Spleen (tissue), 11 donors: ENCODE data around the gene FADS2. TPM values are rescaled to one million over a fixed set of nuclear protein-coding genes. Genes with fewer than 3 reads are reported as not detected.

Experiments used
- DNase-seq: peaks from one replicate; pipeline ENCODE4 v3.0.0-alpha.2; 2020
- H3K27ac ChIP-seq, 8 donors: fragments of 200-600 bp; sonication (generic) in 7 of 8; 1 replicate in 4 of 8; 2 replicates in 4 of 8; pipeline versions ENCODE4 v1.5.0 to v1.8.0; 2016 to 2021; ENCODE audit warnings: inconsistent platforms in 4 of 8, mild to moderate bottlenecking in 4 of 8, moderate library complexity in 1 of 8
- H3K27me3 ChIP-seq, 7 donors: fragments of 200-600 bp; sonication (generic) in 6 of 7; replicated peaks in 1 of 7; 1 replicate in 4 of 7; 2 replicates in 3 of 7; pipeline versions ENCODE4 v1.5.0 to v1.8.0; 2016 to 2021; ENCODE audit warnings: inconsistent platforms in 3 of 7, mild to moderate bottlenecking in 1 of 7
- H3K36me3 ChIP-seq, 6 donors: fragments of 200-600 bp; sonication (generic) in 5 of 6; 1 replicate in 4 of 6; 2 replicates in 2 of 6; pipeline versions ENCODE4 v1.5.0 to v1.8.0; 2016 to 2021; ENCODE audit warnings: inconsistent platforms in 2 of 6
- H3K4me1 ChIP-seq, 6 donors: fragments of 200-600 bp; sonication (generic) in 5 of 6; 1 replicate in 3 of 6; 2 replicates in 3 of 6; pipeline versions ENCODE4 v1.5.0 to v1.8.0; 2016 to 2021; ENCODE audit warnings: inconsistent platforms in 3 of 6
- H3K4me3 ChIP-seq, 8 donors: fragments of 200-600 bp; sonication (generic) in 7 of 8; 1 replicate in 4 of 8; 2 replicates in 4 of 8; pipeline versions ENCODE4 v1.5.0 to v1.8.0; 2016 to 2021; ENCODE audit warnings: inconsistent platforms in 4 of 8, mild to moderate bottlenecking in 4 of 8, moderate library complexity in 2 of 8
- H3K9me3 ChIP-seq, 8 donors: fragments of 200-600 bp; sonication (generic) in 7 of 8; 1 replicate in 4 of 8; 2 replicates in 4 of 8; pipeline versions ENCODE4 v1.5.0 to v1.8.0; 2016 to 2021; ENCODE audit warnings: inconsistent platforms in 4 of 8
- POLR2A ChIP-seq, 3 donors: fragments of 450-650 bp; IDR thresholded peaks; one replicate each; pipeline ENCODE4 v1.5.1; 2017; ENCODE audit warnings: antibody characterized with exemption in 3 of 3, mild to moderate bottlenecking in 1 of 3
- POLR2AphosphoS5 ChIP-seq, 3 donors: sonication (generic); formaldehyde crosslinking; IDR thresholded peaks; one replicate each; pipeline ENCODE4 v1.5.1; 2017; ENCODE audit warnings: antibody characterized with exemption in 3 of 3
- WGBS, 5 donors: extraction: QIAGEN DNeasy Blood & Tissue Kit in 3 of 5; methylation state at CpG; one replicate each; pipeline versions ENCODE4 v1.1.5 to v1.1.7; 2013 to 2018; 5-methylcytosine and 5-hydroxymethylcytosine counted together
- intact Hi-C: fragments of 100-400 bp; cut with DNase I; formaldehyde crosslinking; loops from one replicate; pipeline ENCODE4 v1.15.0; 2023; ENCODE audit warnings: low total_unique reads
- polyA plus RNA-seq, 3 donors: library from polyadenylated mRNA; stranded (reverse); fragments of 200-250 nt; gene quantifications; one replicate each; pipeline ENCODE4 v1.2.1, GENCODE V29; 2013
- total RNA-seq, 7 donors: library from RNA; depleted of rRNA in 3 of 7; stranded (reverse); fragments of >200 nt in 3 of 7; fragmentation: NEBNext Ultra II Directional in 4 of 7; extraction: Animal tissue kit (Norgen Biotek cat#: 25700) in 4 of 7; gene quantifications; one replicate each; pipeline versions ENCODE4 v1.1.0 to v1.2.1, GENCODE V29; 2016 to 2021
- TF ChIP-seq, protein P1 (sequence below), 11 experiments: fragments of 200-600 bp in 7 of 11; fragments of 450-650 bp in 4 of 11; sonication (generic) in 4 of 11; IDR thresholded peaks in 8 of 11; conservative IDR thresholded peaks in 3 of 11; 1 replicate in 7 of 11; 2 replicates in 4 of 11; pipeline versions ENCODE4 v1.4.0 to v1.8.0; 2016 to 2021; ENCODE audit warnings: antibody characterized with exemption in 11 of 11, inconsistent platforms in 4 of 11, mild to moderate bottlenecking in 1 of 11
- donor health status: healthy with polysubstance abuse.
- donor health status: DM: no; HTN: no; CAD: no; lungs with moderate emphysema.
- donor health status: DM: no; HTN: no; CAD: no.
- donor health status: Bipolar disorder and iron deficiency.
- donor health status: healthy.
- donor health status: DM: no; HTN: no; CAD: no.
- donor health status: DM: yes; HTN: yes; CAD: no.

The FADS2 gene
- total and polyA plus RNA-seq, 10 donors = 2.8 to 20.6 (median 12.9) TPM

- Histone ChIP-seq H3K4me3 (no peak overlapping the region), H3K27ac (no peak overlapping the region), H3K4me1 (peaks cover 14 to 49% (median 35%) of the 10 kb centered on the region in 6 donors), H3K9me3 (no peaks in the 10 kb centered on the region), H3K27me3 (peaks cover 0 to 8% (median 0%) of the 10 kb centered on the region in 7 donors), H3K36me3 (no peaks in the 10 kb centered on the region)
- WGBS, 5 donors = 89 to 94% (median 94%) methylated on average over 6 to 13 of the region's 13 CpGs
- no peak for DNase-seq
- intact Hi-C loops = no loop called here
- TF ChIP-seq POLR2A (IDR thresholded peaks at IDR 0.05) (no peak), POLR2AphosphoS5 (IDR thresholded peaks at IDR 0.05) (no peak)
- TF ChIP-seq, protein P1, sequence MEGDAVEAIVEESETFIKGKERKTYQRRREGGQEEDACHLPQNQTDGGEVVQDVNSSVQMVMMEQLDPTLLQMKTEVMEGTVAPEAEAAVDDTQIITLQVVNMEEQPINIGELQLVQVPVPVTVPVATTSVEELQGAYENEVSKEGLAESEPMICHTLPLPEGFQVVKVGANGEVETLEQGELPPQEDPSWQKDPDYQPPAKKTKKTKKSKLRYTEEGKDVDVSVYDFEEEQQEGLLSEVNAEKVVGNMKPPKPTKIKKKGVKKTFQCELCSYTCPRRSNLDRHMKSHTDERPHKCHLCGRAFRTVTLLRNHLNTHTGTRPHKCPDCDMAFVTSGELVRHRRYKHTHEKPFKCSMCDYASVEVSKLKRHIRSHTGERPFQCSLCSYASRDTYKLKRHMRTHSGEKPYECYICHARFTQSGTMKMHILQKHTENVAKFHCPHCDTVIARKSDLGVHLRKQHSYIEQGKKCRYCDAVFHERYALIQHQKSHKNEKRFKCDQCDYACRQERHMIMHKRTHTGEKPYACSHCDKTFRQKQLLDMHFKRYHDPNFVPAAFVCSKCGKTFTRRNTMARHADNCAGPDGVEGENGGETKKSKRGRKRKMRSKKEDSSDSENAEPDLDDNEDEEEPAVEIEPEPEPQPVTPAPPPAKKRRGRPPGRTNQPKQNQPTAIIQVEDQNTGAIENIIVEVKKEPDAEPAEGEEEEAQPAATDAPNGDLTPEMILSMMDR (IDR thresholded peaks at IDR 0.05 in 8 of 11, conservative IDR thresholded peaks at IDR 0.05 in 3 of 11) = no peak
Observed at GRCh38 chr11:61885784-61886580, 57.9 kb downstream of the FADS2 start.

DNA sequence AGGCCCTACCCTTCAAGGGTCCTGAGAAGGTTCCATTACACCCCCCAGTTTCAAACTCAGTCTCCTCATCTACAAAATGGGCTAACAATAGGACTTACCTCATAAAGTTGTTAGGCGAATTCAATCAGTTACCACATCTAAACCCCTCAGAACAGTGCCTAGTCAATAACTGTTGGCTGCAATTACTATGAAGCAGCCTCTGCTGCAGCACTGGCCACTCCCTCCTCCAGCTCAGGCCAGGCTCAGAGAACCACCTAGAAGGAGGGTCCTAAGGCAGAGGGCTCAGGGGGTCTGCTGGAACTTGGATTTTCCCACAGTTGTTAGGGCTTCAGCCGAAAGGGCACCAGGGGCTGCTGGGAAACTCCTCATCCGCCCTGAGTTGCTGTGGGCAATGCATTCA, 58.5 kb downstream of the FADS2 start:
- no peak for TF ChIP-seq POLR2A (IDR thresholded peaks at IDR 0.05)
- no peak for TF ChIP-seq POLR2AphosphoS5 (IDR thresholded peaks at IDR 0.05)
- TF ChIP-seq, protein P1 (IDR thresholded peaks at IDR 0.05 in 8 of 11, conservative IDR thresholded peaks at IDR 0.05 in 3 of 11) = no peak
- Histone ChIP-seq H3K36me3 (no peaks in the 10 kb centered on the region), H3K4me1 (peaks cover 14 to 45% (median 29%) of the 10 kb centered on the region in 6 donors), H3K9me3 (no peaks in the 10 kb centered on the region), H3K27me3 (peaks cover 0 to 10% (median 0%) of the 10 kb centered on the region in 7 donors), H3K27ac (no peak overlapping the region), H3K4me3 (no peak overlapping the region)
- DNase-seq = no peak
- intact Hi-C loops = no loop called here
- 92 to 100% (median 97%) methylated on average over 1 to 3 of the region's 3 CpGs for WGBS, 5 donors

DNA sequence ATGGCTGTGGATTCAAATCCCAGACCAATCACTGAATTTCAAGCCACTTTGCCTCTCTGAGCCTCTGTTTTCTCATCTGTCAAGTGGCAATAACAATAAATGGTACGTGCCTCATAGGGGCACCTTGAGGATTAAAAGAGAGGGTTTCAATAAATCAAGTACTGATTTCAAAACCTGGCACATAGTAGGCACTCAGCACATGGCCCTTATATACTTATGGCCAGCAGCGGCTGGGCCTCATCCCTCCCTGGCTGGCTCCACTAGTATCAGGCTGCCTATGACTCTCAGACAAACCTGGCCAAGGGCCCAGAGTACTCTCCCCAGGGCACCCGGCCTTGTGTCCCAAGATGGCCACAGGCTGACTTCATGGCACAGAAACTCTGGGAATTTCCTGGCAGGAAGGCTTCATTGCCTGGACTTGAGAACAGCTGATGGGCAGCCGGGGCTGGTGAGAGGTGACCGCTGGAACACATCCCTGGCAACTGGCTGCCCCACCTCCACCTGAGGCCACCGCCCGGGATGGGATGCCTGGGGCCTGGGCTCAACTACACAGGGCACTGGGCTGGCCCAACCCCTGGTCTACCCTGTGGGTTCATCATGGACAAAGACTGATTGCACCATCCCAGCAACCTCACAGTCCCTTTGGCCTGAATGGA, 59.9 kb downstream of the FADS2 start:
- no peak for TF ChIP-seq POLR2A (IDR thresholded peaks at IDR 0.05)
- peak; percentile 48 to 65 (median 64) for TF ChIP-seq POLR2AphosphoS5 (IDR thresholded peaks at IDR 0.05)
- TF ChIP-seq, protein P1 (IDR thresholded peaks at IDR 0.05 in 8 of 11, conservative IDR thresholded peaks at IDR 0.05 in 3 of 11) = no peak
- Histone ChIP-seq H3K27me3 (peaks cover 0 to 15% (median 0%) of the 10 kb centered on the region in 7 donors), H3K4me3 (no peak overlapping the region), H3K9me3 (no peaks in the 10 kb centered on the region), H3K36me3 (no peaks in the 10 kb centered on the region), H3K4me1 (peaks cover 14 to 56% (median 36%) of the 10 kb centered on the region in 6 donors), H3K27ac (peak overlapping the region in 7 of 8 donors; percentile 35 to 73 (median 48))
- WGBS, 5 donors = 64 to 90% (median 76%) methylated on average over 4 to 7 of the region's 7 CpGs
- intact Hi-C loops = no loop called here
- DNase-seq = no peak

- Histone ChIP-seq H3K27me3 (peaks cover 0 to 15% (median 0%) of the 10 kb centered on the region in 7 donors), H3K4me3 (no peak overlapping the region), H3K9me3 (no peaks in the 10 kb centered on the region), H3K36me3 (no peaks in the 10 kb centered on the region), H3K4me1 (peaks cover 14 to 61% (median 36%) of the 10 kb centered on the region in 6 donors), H3K27ac (peak overlapping the region in 7 of 8 donors; percentile 35 to 73 (median 48))
- 88 to 97% (median 91%) methylated on average over 12 of the region's 12 CpGs for WGBS, 5 donors
- TF ChIP-seq POLR2A (IDR thresholded peaks at IDR 0.05) (no peak), POLR2AphosphoS5 (IDR thresholded peaks at IDR 0.05) (no peak)
- TF ChIP-seq, protein P1 (IDR thresholded peaks at IDR 0.05 in 8 of 11, conservative IDR thresholded peaks at IDR 0.05 in 3 of 11) = no peak
- DNase-seq = no peak
- intact Hi-C loops = no loop called here
Observed at GRCh38 chr11:61888590-61888989, 60.5 kb downstream of the FADS2 start.
